Measurements from ENCODE around the gene SHOC2.

Gene SHOC2

GRCh38 chr10:110927461-110927860 lies 8.1 kb downstream of the SHOC2 start:
- Histone ChIP-seq H3K9ac (ENCODE audit: low read length) (no peak overlapping the region), H3K4me2 (ENCODE audit: low read length) (no peak overlapping the region), H3K9me2 (ENCODE audit: low read depth, low read length) (no peaks in the 10 kb centered on the region), H3K4me3 (ENCODE audit: low read depth, low read length, poor library complexity, severe bottlenecking) (no peak overlapping the region), H4K20me1 (ENCODE audit: insufficient read depth, low read length) (0 out of 2 replicates have a peak, but pooled peaks cover 2% of the 10 kb centered on the region), H3K27ac (ENCODE audit: low read depth, low read length, poor library complexity, severe bottlenecking) (no peak overlapping the region), H2AFZ (ENCODE audit: low read length) (no peak overlapping the region), H3K36me3 (ENCODE audit: insufficient read depth, low read length) (no peaks in the 10 kb centered on the region; the same call in 1 of the 2 replicates), H3F3A (ENCODE audit: insufficient read depth, low read length) (no peaks in the 10 kb centered on the region), H3K9me3 (ENCODE audit: low read length) (no peaks in the 10 kb centered on the region), H3K79me2 (ENCODE audit: insufficient read depth, low read length) (peaks cover 100% of the 10 kb centered on the region), H3K27me3 (ENCODE audit: insufficient read depth, low read length) (no peaks in the 10 kb centered on the region), H3K4me1 (ENCODE audit: insufficient read depth, low read length, severe bottlenecking) (peaks cover 38% of the 10 kb centered on the region)
- TF ChIP-seq CTCF (IDR thresholded peaks at IDR 0.05; ENCODE audit: low read length) (no peak), EZH2 (IDR thresholded peaks at IDR 0.05; ENCODE audit: borderline replicate concordance, low read length) (no peak)

- Histone ChIP-seq H3K4me3 (ENCODE audit: low read depth, low read length, poor library complexity, severe bottlenecking) (no peak overlapping the region), H3K9ac (ENCODE audit: low read length) (no peak overlapping the region), H3F3A (ENCODE audit: insufficient read depth, low read length) (no peaks in the 10 kb centered on the region), H3K36me3 (ENCODE audit: insufficient read depth, low read length) (peaks cover 7% of the 10 kb centered on the region), H4K20me1 (ENCODE audit: insufficient read depth, low read length) (peaks cover 2% of the 10 kb centered on the region; the same call in 1 of the 2 replicates), H3K4me2 (ENCODE audit: low read length) (no peak overlapping the region), H3K4me1 (ENCODE audit: insufficient read depth, low read length, severe bottlenecking) (peaks cover 6% of the 10 kb centered on the region), H3K9me3 (ENCODE audit: low read length) (no peaks in the 10 kb centered on the region), H3K27ac (ENCODE audit: low read depth, low read length, poor library complexity, severe bottlenecking) (no peak overlapping the region), H3K79me2 (ENCODE audit: insufficient read depth, low read length) (peaks cover 99% of the 10 kb centered on the region), H3K9me2 (ENCODE audit: low read depth, low read length) (no peaks in the 10 kb centered on the region), H2AFZ (ENCODE audit: low read length) (no peak overlapping the region), H3K27me3 (ENCODE audit: insufficient read depth, low read length) (no peaks in the 10 kb centered on the region)
- TF ChIP-seq CTCF (IDR thresholded peaks at IDR 0.05; ENCODE audit: low read length) (no peak), EZH2 (IDR thresholded peaks at IDR 0.05; ENCODE audit: borderline replicate concordance, low read length) (no peak)
These were observed 12.5 kb downstream of the SHOC2 start for GRCh38 chr10:110931769-110932381.

- no peak overlapping the region for H3K4me2 ChIP-seq (ENCODE audit: low read length)
- peaks cover 10% of the 10 kb centered on the region for H3K36me3 ChIP-seq (ENCODE audit: insufficient read depth, low read length)
- TF ChIP-seq CTCF (IDR thresholded peaks at IDR 0.05; ENCODE audit: low read length), result no peak
- no peak for TF ChIP-seq EZH2 (IDR thresholded peaks at IDR 0.05; ENCODE audit: borderline replicate concordance, low read length)
- no peaks in the 10 kb centered on the region for H3F3A ChIP-seq (ENCODE audit: insufficient read depth, low read length)
- no peaks in the 10 kb centered on the region for H3K27me3 ChIP-seq (ENCODE audit: insufficient read depth, low read length)
- peaks cover 6% of the 10 kb centered on the region for H3K4me1 ChIP-seq (ENCODE audit: insufficient read depth, low read length, severe bottlenecking)
- H3K9ac ChIP-seq (ENCODE audit: low read length), result no peak overlapping the region
- no peak overlapping the region for H3K4me3 ChIP-seq (ENCODE audit: low read depth, low read length, poor library complexity, severe bottlenecking)
- H4K20me1 ChIP-seq (ENCODE audit: insufficient read depth, low read length), result no peaks in the 10 kb centered on the region; the same call in 1 of the 2 replicates
- H3K9me3 ChIP-seq (ENCODE audit: low read length), result no peaks in the 10 kb centered on the region
- no peak overlapping the region for H3K27ac ChIP-seq (ENCODE audit: low read depth, low read length, poor library complexity, severe bottlenecking)
- H3K9me2 ChIP-seq (ENCODE audit: low read depth, low read length), result no peaks in the 10 kb centered on the region
- H2AFZ ChIP-seq (ENCODE audit: low read length), result no peak overlapping the region
- H3K79me2 ChIP-seq (ENCODE audit: insufficient read depth, low read length), result peaks cover 98% of the 10 kb centered on the region
These were observed 13.2 kb downstream of the SHOC2 start for GRCh38 chr10:110932505-110933180.

Data from OCI-LY1 (cell line).